ENCODE data around the gene MACF1.

DNA sequence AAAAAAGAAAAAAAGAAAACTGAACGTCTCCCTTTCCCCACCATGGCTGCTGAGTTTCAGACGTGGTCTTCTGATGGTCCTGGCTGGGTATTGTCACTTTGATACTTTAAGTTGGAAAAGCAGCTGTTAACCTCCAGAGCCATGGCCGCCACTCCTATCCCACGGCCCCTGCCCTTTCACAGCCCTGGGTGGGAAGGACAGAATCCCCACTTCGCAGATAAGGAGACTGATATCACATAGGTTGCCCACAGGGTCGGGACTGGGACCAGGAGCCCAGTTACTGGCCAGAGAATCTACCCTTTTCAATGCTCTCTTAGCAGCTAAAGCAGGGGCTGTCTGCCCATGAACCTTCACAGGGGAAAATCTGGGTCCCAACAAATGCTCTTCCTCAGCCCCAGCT, 303.8 kb downstream of the MACF1 start:
- no peak for TF ChIP-seq PKNOX1 (IDR thresholded peaks at IDR 0.05)
- TF ChIP-seq SUZ12 (IDR thresholded peaks at IDR 0.05): no peak
- no peak for TF ChIP-seq SP1 (IDR thresholded peaks at IDR 0.05)
- no peak for TF ChIP-seq NFRKB (IDR thresholded peaks at IDR 0.05)
- TF ChIP-seq ZNF384 (IDR thresholded peaks at IDR 0.05): no peak
- no peak for TF ChIP-seq ARNT (IDR thresholded peaks at IDR 0.05)
- TF ChIP-seq FOXM1 (IDR thresholded peaks at IDR 0.05; ENCODE audit: borderline replicate concordance): no peak

Measured in HEK293T (cell line).